Adrenal gland (tissue), 12 donors: Measurements from ENCODE around the gene UBE3A. TPM values are rescaled to one million over a fixed set of nuclear protein-coding genes. Genes with fewer than 3 reads are reported as not detected.

Experiments
- DNase-seq, 7 donors: peaks; one replicate each; pipeline ENCODE4 v3.0.0-alpha.2; 2019 to 2020
- H3K27ac ChIP-seq, 5 donors: fragments of 200-600 bp; sonication (generic) in 4 of 5; 1 replicate in 3 of 5; 2 replicates in 2 of 5; pipeline versions ENCODE4 v1.5.1 to v1.8.0; 2016 to 2020; ENCODE audit warnings: mild to moderate bottlenecking in 1 of 5
- H3K27me3 ChIP-seq: fragments of 200-600 bp; 2 replicates; pipeline ENCODE4 v1.8.0; 2021
- H3K36me3 ChIP-seq, 2 donors: fragments of 200-600 bp; replicated peaks in 1 of 2; 1 replicate in 1 of 2; 2 replicates in 1 of 2; pipeline versions ENCODE4 v1.5.1 to v1.8.0; 2018 to 2022
- H3K4me1 ChIP-seq, 2 donors: fragments of 200-600 bp; replicated peaks in 1 of 2; 1 replicate in 1 of 2; 2 replicates in 1 of 2; pipeline versions ENCODE4 v1.5.1 to v1.8.0; 2018 to 2021
- H3K4me3 ChIP-seq, 4 donors: fragments of 200-600 bp; sonication (generic) in 3 of 4; one replicate each; pipeline ENCODE4 v1.5.1; 2016 to 2018
- H3K9me3 ChIP-seq, 3 donors: fragments of 200-600 bp; sonication (generic) in 1 of 3; replicated peaks in 1 of 3; 1 replicate in 2 of 3; 2 replicates in 1 of 3; pipeline versions ENCODE4 v1.5.1 to v1.8.0; 2016 to 2021
- POLR2A ChIP-seq, 2 donors: fragments of 450-650 bp; IDR thresholded peaks; one replicate each; pipeline ENCODE4 v1.6.1; 2017; ENCODE audit warnings: antibody characterized with exemption in 2 of 2, mild to moderate bottlenecking in 2 of 2, moderate library complexity in 1 of 2
- WGBS, 4 donors: extraction: QIAGEN DNeasy Blood & Tissue Kit in 2 of 4; methylation state at CpG; one replicate each; pipeline versions ENCODE4 v1.1.5 to v1.1.7; 2013 to 2017; 5-methylcytosine and 5-hydroxymethylcytosine counted together
- intact Hi-C, 2 donors: fragments of 100-400 bp; cut with DNase I; formaldehyde crosslinking; loops; one replicate each; pipeline versions ENCODE4 v1.14.1 to v1.15.0; 2022 to 2023
- polyA plus RNA-seq, 3 donors: library from polyadenylated mRNA; stranded (reverse); fragments of 200-250 nt in 2 of 3; fragments of 350-450 nt in 1 of 3; fragmentation: Illumina TruSeq in 1 of 3; extraction: RNeasy Lipid Tissue Mini Kit (QIAGEN cat#74804) in 1 of 3; gene quantifications; one replicate each; pipeline ENCODE4 v1.2.3, GENCODE V29; 2013 to 2014
- total RNA-seq, 9 donors: library from RNA; depleted of rRNA in 4 of 9; stranded (reverse); fragments of >200 nt in 4 of 9; fragments of 120-200 nt in 1 of 9; fragmentation: NEBNext Ultra II Directional in 1 of 9; extraction: Animal tissue kit (Norgen Biotek cat#: 25700) in 1 of 9; gene quantifications; one replicate each; pipeline versions ENCODE4 v1.1.0 to v1.2.4, GENCODE V29; 2013 to 2023
- TF ChIP-seq, protein P1 (sequence below), 6 experiments: fragments of 450-650 bp in 4 of 6; fragments of 200-600 bp in 2 of 6; sonication (generic) in 1 of 6; IDR thresholded peaks; 1 replicate in 5 of 6; 2 replicates in 1 of 6; pipeline versions ENCODE4 v1.5.1 to v1.8.0; 2016 to 2021; ENCODE audit warnings: antibody characterized with exemption in 6 of 6, mild to moderate bottlenecking in 2 of 6, moderate library complexity in 1 of 6
- donor health status: healthy with polysubstance abuse.
- donor health status: Bipolar disorder and iron deficiency.
- donor health status: DM: yes; HTN: yes; CAD: no.
- donor health status: DM: no; HTN: no; CAD: no.
- donor health status: DM: no; HTN: no; CAD: no.
- donor health status: DM: yes; HTN: yes; CAD: no.

UBE3A gene
- total and polyA plus RNA-seq, 12 donors = 19.6 to 114 (median 77.5) TPM

DNA sequence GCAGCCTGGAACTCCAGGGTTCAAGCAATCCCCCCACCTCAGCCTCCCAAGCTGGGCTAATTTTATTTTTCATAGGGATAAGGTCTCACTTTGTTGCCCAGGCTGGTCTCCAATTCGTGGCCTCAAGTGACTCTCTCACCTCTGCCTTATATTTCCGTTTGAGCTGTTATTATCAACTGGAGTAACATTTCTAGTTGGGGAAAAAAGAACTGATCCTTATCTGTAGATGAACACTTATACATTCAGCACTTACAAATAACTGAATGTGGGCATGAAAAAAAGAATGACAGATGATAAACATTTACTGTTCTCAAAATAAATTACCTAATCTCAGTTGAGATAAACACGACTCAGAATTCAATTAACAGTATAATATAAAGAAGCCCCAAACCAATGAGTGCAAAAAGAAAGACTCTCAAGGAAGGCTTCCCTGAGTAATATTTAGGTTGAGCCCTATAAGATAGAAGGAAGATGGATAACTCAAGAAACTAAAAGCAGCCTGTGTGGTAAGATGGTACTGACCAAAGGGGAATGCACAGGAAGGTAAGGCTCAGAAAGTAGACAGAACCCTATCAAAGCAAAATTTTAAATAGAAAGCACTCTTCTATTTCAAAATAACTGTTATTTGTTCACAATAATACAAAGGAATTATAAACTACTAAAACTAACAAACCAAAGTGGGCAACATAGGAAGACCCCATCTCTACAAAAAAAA is 11.8 kb downstream of the UBE3A start:
- peaks cover under 1 to 44% of the 10 kb centered on the region in 2 donors for H3K4me1 ChIP-seq
- WGBS, 4 donors = 32 to 54% (median 41%) methylated on average over 3 of the region's 3 CpGs
- no peak for DNase-seq

DNA sequence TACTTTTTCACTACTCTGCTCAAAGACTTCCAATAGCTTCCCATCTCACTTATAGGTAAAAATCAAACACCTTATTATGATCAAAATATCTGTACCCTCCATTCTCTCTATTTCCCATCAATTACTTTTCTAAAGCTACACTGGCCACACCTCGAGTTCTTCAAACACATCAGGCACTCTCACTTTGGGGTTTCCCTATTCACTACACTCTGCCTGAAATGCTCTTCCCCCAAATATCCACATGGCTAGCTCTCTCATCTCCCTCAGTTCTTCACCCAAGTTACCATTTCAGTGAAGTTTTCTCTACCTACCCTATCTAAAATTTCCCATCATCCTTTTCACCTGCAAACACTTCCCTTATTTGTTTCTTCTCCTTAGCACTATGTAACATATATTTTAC is 14.8 kb downstream of the UBE3A start:
- Histone ChIP-seq H3K27ac (no peak overlapping the region), H3K36me3 (no peaks in the 10 kb centered on the region), H3K4me1 (peaks cover 5 to 42% of the 10 kb centered on the region in 2 donors), H3K4me3 (no peak overlapping the region), H3K9me3 (no peaks in the 10 kb centered on the region), H3K27me3 (no peaks in the 10 kb centered on the region)
- intact Hi-C loops = no loop called here
- WGBS, 4 donors = 72 to 86% (median 82%) methylated on average over 1 of the region's 1 CpG
- no peak for TF ChIP-seq POLR2A (IDR thresholded peaks at IDR 0.05)
- TF ChIP-seq, protein P1, sequence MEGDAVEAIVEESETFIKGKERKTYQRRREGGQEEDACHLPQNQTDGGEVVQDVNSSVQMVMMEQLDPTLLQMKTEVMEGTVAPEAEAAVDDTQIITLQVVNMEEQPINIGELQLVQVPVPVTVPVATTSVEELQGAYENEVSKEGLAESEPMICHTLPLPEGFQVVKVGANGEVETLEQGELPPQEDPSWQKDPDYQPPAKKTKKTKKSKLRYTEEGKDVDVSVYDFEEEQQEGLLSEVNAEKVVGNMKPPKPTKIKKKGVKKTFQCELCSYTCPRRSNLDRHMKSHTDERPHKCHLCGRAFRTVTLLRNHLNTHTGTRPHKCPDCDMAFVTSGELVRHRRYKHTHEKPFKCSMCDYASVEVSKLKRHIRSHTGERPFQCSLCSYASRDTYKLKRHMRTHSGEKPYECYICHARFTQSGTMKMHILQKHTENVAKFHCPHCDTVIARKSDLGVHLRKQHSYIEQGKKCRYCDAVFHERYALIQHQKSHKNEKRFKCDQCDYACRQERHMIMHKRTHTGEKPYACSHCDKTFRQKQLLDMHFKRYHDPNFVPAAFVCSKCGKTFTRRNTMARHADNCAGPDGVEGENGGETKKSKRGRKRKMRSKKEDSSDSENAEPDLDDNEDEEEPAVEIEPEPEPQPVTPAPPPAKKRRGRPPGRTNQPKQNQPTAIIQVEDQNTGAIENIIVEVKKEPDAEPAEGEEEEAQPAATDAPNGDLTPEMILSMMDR (IDR thresholded peaks at IDR 0.05) = no peak
- no peak for DNase-seq

More for the DNA sequence above, 11.8 kb downstream of the UBE3A start:
- Histone ChIP-seq H3K9me3 (no peaks in the 10 kb centered on the region), H3K27ac (no peak overlapping the region), H3K4me3 (no peak overlapping the region), H3K36me3 (no peaks in the 10 kb centered on the region), H3K27me3 (no peaks in the 10 kb centered on the region)
- intact Hi-C loops = no loop called here
- TF ChIP-seq POLR2A (IDR thresholded peaks at IDR 0.05) = no peak
- TF ChIP-seq, protein P1 (IDR thresholded peaks at IDR 0.05) = no peak

DNA sequence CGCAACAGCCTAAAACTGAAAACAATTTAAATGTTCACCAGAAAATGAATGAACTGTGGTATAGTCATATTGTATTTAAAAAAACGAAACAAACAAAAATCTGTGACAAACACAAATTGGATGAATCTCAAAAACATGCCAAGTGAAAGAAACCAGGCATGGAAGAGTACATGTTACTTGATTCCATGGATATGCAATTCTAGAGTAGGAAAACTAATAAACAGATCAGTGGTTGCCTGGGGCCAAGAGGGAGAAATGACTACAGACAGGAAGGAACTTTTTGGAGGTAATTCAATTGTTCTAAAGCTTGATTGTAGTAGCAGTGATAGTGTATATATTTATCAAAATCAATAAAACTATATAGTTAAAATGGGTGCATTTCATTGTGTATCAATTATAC is 16.8 kb downstream of the UBE3A start:
- intact Hi-C loops = no loop called here
- WGBS, 4 donors = 74 to 81% (median 78%) methylated on average over 2 of the region's 2 CpGs
- no peak for DNase-seq
- Histone ChIP-seq H3K36me3 (no peaks in the 10 kb centered on the region), H3K27me3 (no peaks in the 10 kb centered on the region), H3K4me3 (no peak overlapping the region), H3K27ac (no peak overlapping the region), H3K4me1 (peaks cover 5 to 40% of the 10 kb centered on the region in 2 donors), H3K9me3 (no peaks in the 10 kb centered on the region)
- TF ChIP-seq POLR2A (IDR thresholded peaks at IDR 0.05) = no peak
- TF ChIP-seq, protein P1 (IDR thresholded peaks at IDR 0.05) = no peak

DNA sequence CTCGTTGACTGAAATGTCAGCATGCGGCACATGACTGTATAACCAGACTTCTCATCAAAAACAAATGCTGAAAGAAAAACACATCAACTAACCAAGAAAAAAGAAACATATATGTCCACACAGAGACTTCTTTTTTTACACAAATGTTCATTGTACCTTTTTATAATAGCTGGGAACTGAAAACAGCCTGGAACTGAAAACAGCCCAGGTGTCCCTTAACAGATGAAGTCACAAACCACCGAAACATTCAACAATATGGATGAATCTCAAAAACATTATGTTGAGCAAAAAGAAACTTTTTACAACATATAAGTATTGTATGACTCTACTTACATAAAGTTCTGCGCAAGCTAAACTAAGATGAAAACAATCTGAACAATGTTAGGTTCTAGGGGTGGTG is 20.6 kb downstream of the UBE3A start:
- DNase-seq = no peak
- Histone ChIP-seq H3K36me3 (no peaks in the 10 kb centered on the region), H3K9me3 (no peaks in the 10 kb centered on the region), H3K4me3 (no peak overlapping the region), H3K27ac (no peak overlapping the region), H3K27me3 (no peaks in the 10 kb centered on the region), H3K4me1 (peaks cover 12 to 42% of the 10 kb centered on the region in 2 donors)
- no peak for TF ChIP-seq POLR2A (IDR thresholded peaks at IDR 0.05)
- TF ChIP-seq, protein P1 (IDR thresholded peaks at IDR 0.05) = no peak
- 72 to 89% (median 87%) methylated on average over 4 of the region's 4 CpGs for WGBS, 4 donors
- intact Hi-C loops = no loop called here
